H1 (cell line): ENCODE data around the gene ZMYM4. TPM values are rescaled to one million over a fixed set of nuclear protein-coding genes. Genes with fewer than 3 reads are reported as not detected.

Experiments
- CTCF ChIA-PET: fragments of 300-600 bp; sonication (Branson Sonifier 250); formaldehyde crosslinking; loops from one replicate; lab custom pipeline; 2021; ENCODE audit not compliant: partially characterized antibody; lab: Charles Lee
- POLR2A ChIA-PET: fragments of 300-600 bp; sonication (Branson Sonifier 250); formaldehyde crosslinking; loops from one replicate; lab custom pipeline; 2021; ENCODE audit warnings: inconsistent platforms; ENCODE audit not compliant: partially characterized antibody; lab: Charles Lee
- DNase-seq, 2 experiments: peaks; one replicate each; pipeline versions ENCODE4 v3.0.0 to v3.0.0-alpha.2; 2010 to 2022; ENCODE audit warnings: low spot score in 2 of 2, low read depth in 1 of 2, mixed read lengths in 1 of 2
- FAIRE-seq: peaks from 2 replicates; lab custom pipeline; 2011; peaks lifted over from hg19 to GRCh38; lab: Jason Lieb, UNC
- H2AFZ ChIP-seq: 2 replicates; pipeline ENCODE4 v1.8.1; 2012; ENCODE audit warnings: low read length, inconsistent platforms
- H2AK5ac ChIP-seq: 2 replicates; pipeline ENCODE4 v1.6.1; 2013; ENCODE audit warnings: low read depth, low read length
- H2BK120ac ChIP-seq: replicated peaks from 2 replicates; pipeline ENCODE3; 2013; ENCODE audit warnings: low read depth, low read length, inconsistent platforms
- H2BK12ac ChIP-seq: 2 replicates; pipeline ENCODE4 v1.6.1; 2013; ENCODE audit warnings: low read depth, low read length
- H2BK15ac ChIP-seq: 2 replicates; pipeline ENCODE4 v1.6.1; 2013; ENCODE audit warnings: low read length
- H2BK20ac ChIP-seq: 2 replicates; pipeline ENCODE4 v1.6.1; 2013; ENCODE audit warnings: low read length
- H2BK5ac ChIP-seq: 2 replicates; pipeline ENCODE4 v1.6.1; 2013; ENCODE audit warnings: low read depth, low read length
- H3K14ac ChIP-seq: 2 replicates; pipeline ENCODE4 v1.6.1; 2013; ENCODE audit warnings: inconsistent platforms; ENCODE audit not compliant: insufficient read length
- H3K18ac ChIP-seq: 2 replicates; pipeline ENCODE4 v1.6.1; 2013; ENCODE audit warnings: low read length; ENCODE audit errors: extremely low read depth
- H3K23ac ChIP-seq: 2 replicates; pipeline ENCODE4 v1.6.1; 2013; ENCODE audit warnings: inconsistent platforms; ENCODE audit not compliant: insufficient read length
- H3K23me2 ChIP-seq: 2 replicates; pipeline ENCODE4 v1.6.1; 2013; ENCODE audit warnings: low read depth, low read length
- H3K27ac ChIP-seq: 2 replicates; pipeline ENCODE4 v1.6.1; 2011; ENCODE audit warnings: low read depth, low read length, inconsistent platforms
- H3K27me3 ChIP-seq, 4 experiments: replicated peaks in 1 of 4; 1 replicate in 1 of 4; 2 replicates in 3 of 4; pipeline versions ENCODE4 v1.6.1 to v1.8.1; 2011 to 2013; ENCODE audit warnings: low read length in 3 of 4, mild to moderate bottlenecking in 3 of 4, inconsistent platforms in 2 of 4, mixed read lengths in 2 of 4, moderate library complexity in 1 of 4; ENCODE audit not compliant: control insufficient read depth in 3 of 4, insufficient read depth in 3 of 4; ENCODE audit errors: extremely low read depth in 1 of 4
- H3K36me3 ChIP-seq, 4 experiments: 2 replicates each; pipeline versions ENCODE4 v1.6.1 to v1.8.1; 2011 to 2013; ENCODE audit warnings: mild to moderate bottlenecking in 4 of 4, low read length in 3 of 4, moderate library complexity in 2 of 4, control low read depth in 1 of 4, inconsistent platforms in 1 of 4; ENCODE audit not compliant: insufficient read depth in 4 of 4, control insufficient read depth in 2 of 4
- H3K4ac ChIP-seq: replicated peaks from 2 replicates; pipeline ENCODE3; 2013; ENCODE audit warnings: low read length, low read depth, mixed read lengths, inconsistent platforms; ENCODE audit not compliant: insufficient read length
- H3K4me1 ChIP-seq, 4 experiments: replicated peaks in 1 of 4; 1 replicate in 1 of 4; 2 replicates in 3 of 4; pipeline versions ENCODE4 v1.6.1 to v1.8.1; 2011 to 2013; ENCODE audit warnings: low read length in 3 of 4, inconsistent platforms in 2 of 4, mixed read lengths in 1 of 4; ENCODE audit not compliant: insufficient read depth in 4 of 4, control insufficient read depth in 3 of 4
- H3K4me2 ChIP-seq, 2 experiments: 2 replicates each; pipeline versions ENCODE4 v1.6.1 to v1.8.1; 2011 to 2013; ENCODE audit warnings: low read depth in 2 of 2, low read length in 2 of 2, control low read depth in 1 of 2, inconsistent platforms in 1 of 2, mild to moderate bottlenecking in 1 of 2; ENCODE audit not compliant: insufficient read depth in 1 of 2
- H3K4me3 ChIP-seq, 4 experiments: fragments of 200-600, 300-600 bp in 1 of 4; sonication (generic), shearing (Covaris generic), sonication (Bioruptor Twin) in 1 of 4; 2 replicates each; pipeline versions ENCODE4 v1.5.1 to v1.8.1; 2011 to 2016; ENCODE audit warnings: low read length in 4 of 4, low read depth in 3 of 4, control low read depth in 2 of 4, inconsistent platforms in 2 of 4, mild to moderate bottlenecking in 2 of 4, mixed read lengths in 1 of 4, moderate library complexity in 1 of 4; ENCODE audit not compliant: insufficient read depth in 2 of 4; ENCODE audit errors: extremely low read depth in 1 of 4
- H3K56ac ChIP-seq: replicated peaks from 2 replicates; pipeline ENCODE3; 2013; ENCODE audit warnings: low read depth, mild to moderate bottlenecking, mixed read lengths, low read length, inconsistent platforms; ENCODE audit not compliant: insufficient read length
- H3K79me1 ChIP-seq: 2 replicates; pipeline ENCODE4 v1.6.1; 2013; ENCODE audit warnings: low read depth, low read length, control low read depth
- H3K79me2 ChIP-seq, 2 experiments: 2 replicates each; pipeline versions ENCODE4 v1.6.1 to v1.8.1; 2012 to 2013; ENCODE audit warnings: low read length in 2 of 2, mild to moderate bottlenecking in 2 of 2, inconsistent platforms in 1 of 2; ENCODE audit not compliant: insufficient read depth in 2 of 2, control insufficient read depth in 1 of 2
- H3K9ac ChIP-seq, 4 experiments: replicated peaks in 1 of 4; 1 replicate in 1 of 4; 2 replicates in 3 of 4; pipeline versions ENCODE4 v1.6.1 to v1.8.1; 2011 to 2013; ENCODE audit warnings: low read depth in 3 of 4, low read length in 3 of 4, control low read depth in 2 of 4, mild to moderate bottlenecking in 2 of 4, moderate library complexity in 2 of 4, inconsistent platforms in 1 of 4; ENCODE audit errors: extremely low read depth in 1 of 4
- H3K9me3 ChIP-seq, 2 experiments: 2 replicates each; pipeline versions ENCODE4 v1.6.1 to v1.8.1; 2012 to 2013; ENCODE audit warnings: mild to moderate bottlenecking in 2 of 2, moderate library complexity in 2 of 2, control low read depth in 1 of 2, inconsistent platforms in 1 of 2, low read depth in 1 of 2, low read length in 1 of 2, mixed read lengths in 1 of 2; ENCODE audit not compliant: insufficient read depth in 2 of 2
- H4K20me1 ChIP-seq, 2 experiments: replicated peaks in 1 of 2; 2 replicates each; pipeline versions ENCODE3 to v1.8.1; 2011 to 2013; ENCODE audit warnings: inconsistent platforms in 2 of 2, low read length in 2 of 2, mild to moderate bottlenecking in 1 of 2; ENCODE audit not compliant: insufficient read depth in 2 of 2, control insufficient read depth in 1 of 2
- H4K5ac ChIP-seq: 2 replicates; pipeline ENCODE4 v1.6.1; 2013; ENCODE audit warnings: low read length, low read depth, mixed read lengths, inconsistent platforms; ENCODE audit not compliant: insufficient read length
- H4K8ac ChIP-seq: 2 replicates; pipeline ENCODE4 v1.8.0; 2013; ENCODE audit warnings: mild to moderate bottlenecking, moderate library complexity, low read length, inconsistent platforms; ENCODE audit not compliant: insufficient read depth; ENCODE audit errors: extremely low read depth
- H4K91ac ChIP-seq: replicated peaks from 2 replicates; pipeline ENCODE3; 2013; ENCODE audit warnings: low read length, mixed read lengths, inconsistent platforms; ENCODE audit not compliant: insufficient read length
- CBX5 ChIP-seq: fragments of 300-800, 300-1000 bp; sonication (generic); IDR thresholded peaks from 2 replicates; pipeline ENCODE4 v1.7.1; 2016; ENCODE audit warnings: antibody characterized with exemption, low read length, low read depth
- CREB1 ChIP-seq: IDR thresholded peaks from 2 replicates; pipeline ENCODE4 v1.6.1; 2012; ENCODE audit warnings: inconsistent platforms
- EP300 ChIP-seq, 2 experiments: IDR thresholded peaks; 1 replicate in 1 of 2; 2 replicates in 1 of 2; pipeline ENCODE4 v1.6.1; 2011 to 2012; ENCODE audit warnings: low read depth in 2 of 2, low read length in 2 of 2, mild to moderate bottlenecking in 2 of 2, borderline replicate concordance in 1 of 2, inconsistent platforms in 1 of 2, moderate library complexity in 1 of 2
- GTF2F1 ChIP-seq: IDR thresholded peaks from 2 replicates; pipeline ENCODE4 v1.6.1; 2012; ENCODE audit warnings: low read depth, low read length, improper control_type of control experiment, borderline replicate concordance
- HDAC6 ChIP-seq: IDR thresholded peaks from one replicate; pipeline ENCODE4 v1.7.1; 2012; ENCODE audit warnings: low read depth, mild to moderate bottlenecking, inconsistent platforms, low read length, moderate library complexity
- KDM1A ChIP-seq: fragments of 200-600, 300-600 bp; sonication (generic); IDR thresholded peaks from 2 replicates; pipeline ENCODE4 v1.7.1; 2016; ENCODE audit warnings: mild to moderate bottlenecking, low read length, borderline replicate concordance
- RAD21 ChIP-seq, 2 experiments: IDR thresholded peaks in 1 of 2; conservative IDR thresholded peaks in 1 of 2; 2 replicates each; pipeline ENCODE4 v1.6.1; 2011; ENCODE audit warnings: low read depth in 2 of 2, low read length in 2 of 2, improper control_type of control experiment in 1 of 2, inconsistent platforms in 1 of 2, mild to moderate bottlenecking in 1 of 2, moderate library complexity in 1 of 2
- SAP30 ChIP-seq: fragments of 300-600 bp; sonication (generic); IDR thresholded peaks from 2 replicates; pipeline ENCODE4 v1.7.1; 2012; ENCODE audit warnings: low read length, moderate library complexity, mild to moderate bottlenecking, inconsistent platforms; ENCODE audit not compliant: insufficient read depth, insufficient replicate concordance
- SP4 ChIP-seq: IDR thresholded peaks from 2 replicates; pipeline ENCODE4 v1.6.1; 2012; ENCODE audit warnings: low read length, inconsistent platforms
- SUZ12 ChIP-seq: fragments of 200-600 bp; sonication (generic); IDR thresholded peaks from 2 replicates; pipeline ENCODE4 v1.6.1; 2012; ENCODE audit warnings: mild to moderate bottlenecking, inconsistent platforms, low read length, moderate library complexity, mixed read lengths
- WGBS, 2 experiments: shearing (Covaris generic) in 1 of 2; methylation state at CpG; one replicate each; pipeline versions ENCODE4 v1.1.6 to v1.1.7; 2013 to 2015; ENCODE audit warnings: low lambda C conversion rate in 2 of 2, mixed read lengths in 2 of 2, inconsistent platforms in 1 of 2, low coverage in 1 of 2, missing lambda C conversion rate in 1 of 2; ENCODE audit not compliant: insufficient replicate concordance in 2 of 2, insufficient coverage in 1 of 2, insufficient read length in 1 of 2; ENCODE audit errors: extremely low coverage in 1 of 2, missing lambda C conversion rate in 1 of 2; 5-methylcytosine and 5-hydroxymethylcytosine counted together
- polyA plus RNA-seq, 7 experiments: library from polyadenylated mRNA; depleted of rRNA in 3 of 7; stranded (reverse) in 5 of 7; unstranded in 2 of 7; fragments of >200 nt in 5 of 7; fragments of 200-250 nt in 2 of 7; gene quantifications; 1 replicate in 5 of 7; 2 replicates in 1 of 7; 4 replicates in 1 of 7; pipeline versions ENCODE4 v1.2.1 to v1.2.3, GENCODE V29; 2011 to 2013; ENCODE audit warnings: missing spikeins in 2 of 7, mixed read lengths in 2 of 7
- total RNA-seq: library from RNA; stranded (reverse); fragmentation: NEBNext Ultra II Directional; extraction: Animal tissue kit (Norgen Biotek cat#: 25700); gene quantifications from 2 replicates; pipeline ENCODE4 v1.2.1, GENCODE V29; 2021

The ZMYM4 gene
- total and polyA plus RNA-seq, 2 of the 8 experiments (the other 6 are each of a cell fraction or from before 2014, with no cell fraction given), result 16.7 to 81.3 TPM

DNA sequence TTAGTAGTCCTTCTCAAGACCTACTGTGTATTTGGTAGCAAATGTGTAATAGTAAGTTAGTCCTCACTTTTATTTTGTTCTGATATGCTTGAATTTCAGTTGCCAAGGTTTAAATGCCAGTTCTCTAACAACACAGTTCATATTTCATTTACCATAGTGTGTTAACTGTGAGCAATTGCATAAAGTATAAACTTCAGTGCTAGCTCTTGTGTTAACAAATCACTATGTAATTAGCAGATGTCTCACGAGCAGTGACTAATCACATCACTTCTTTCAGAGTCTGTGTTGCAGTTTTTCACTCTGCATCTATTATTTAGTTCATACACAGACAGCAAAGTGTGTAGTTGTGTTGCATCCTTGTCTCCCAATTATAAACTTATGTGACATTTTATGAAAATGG, 47.8 kb downstream of the ZMYM4 start:
- H3K4me2 ChIP-seq, result no peak overlapping the region
- H3K14ac ChIP-seq, result no peak overlapping the region
- H4K91ac ChIP-seq, result no peak overlapping the region
- H3K56ac ChIP-seq, result no peak overlapping the region
- H2BK20ac ChIP-seq, result no peak overlapping the region
- no peak overlapping the region for H3K4me3 ChIP-seq
- 100% methylated on average over 1 of the region's 1 CpG; no CpG with 5 or more reads in 1 of the 2 experiments for WGBS, 2 experiments
- no peak for TF ChIP-seq CBX5
- no peak for TF ChIP-seq GTF2F1
- no peak for TF ChIP-seq SP4
- TF ChIP-seq KDM1A, result no peak
- no peak for TF ChIP-seq EP300 (IDR thresholded peaks at IDR 0.05; ENCODE audit: borderline replicate concordance in 1 of 2, low read depth in 2 of 2, low read length in 2 of 2)
- no peak for TF ChIP-seq SAP30
- TF ChIP-seq HDAC6, result no peak
- TF ChIP-seq SUZ12, result no peak
- no peak for TF ChIP-seq CREB1
- TF ChIP-seq RAD21 (IDR thresholded peaks at IDR 0.05 in 1 of 2, conservative IDR thresholded peaks at IDR 0.05 in 1 of 2; ENCODE audit: low read depth in 2 of 2, low read length in 2 of 2), result no peak
- no peak overlapping the region for H2AFZ ChIP-seq
- no peaks in the 10 kb centered on the region for H3K9me3 ChIP-seq
- H3K23me2 ChIP-seq, result no peaks in the 10 kb centered on the region
- 0 out of 2 replicates have a peak, but pooled peaks cover 2% of the 10 kb centered on the region for H3K79me1 ChIP-seq
- ChIA-PET POLR2A (no interaction called here), CTCF (interaction anchor here (0.6 to 1.1 kb wide), 2 partner anchors 135 to 160 kb away, joined by 3 to 5 read pairs; no protein-coding TSS in a partner anchor)
- DNase-seq (no peak), FAIRE-seq (no peak)
- H3K4me1 ChIP-seq, result no peaks in the 10 kb centered on the region
- no peaks in the 10 kb centered on the region for H3K27me3 ChIP-seq
- no peak overlapping the region for H2AK5ac ChIP-seq
- H2BK120ac ChIP-seq, result no peak overlapping the region
- no peak overlapping the region for H3K23ac ChIP-seq
- no peak overlapping the region for H4K5ac ChIP-seq
- H3K36me3 ChIP-seq, result no peaks in the 10 kb centered on the region; a peak in 1 of 8 replicates
- H3K79me2 ChIP-seq, result peaks cover 0 to 51% of the 10 kb centered on the region in 2 experiments; a peak in 2 of 4 replicates
- no peak overlapping the region for H4K8ac ChIP-seq
- no peak overlapping the region for H2BK12ac ChIP-seq
- H3K18ac ChIP-seq, result no peak overlapping the region
- H2BK5ac ChIP-seq, result no peak overlapping the region
- H3K4ac ChIP-seq, result no peak overlapping the region
- no peak overlapping the region for H2BK15ac ChIP-seq
- no peaks in the 10 kb centered on the region for H4K20me1 ChIP-seq
- no peak overlapping the region; a peak in 1 of 7 replicates for H3K9ac ChIP-seq
- H3K27ac ChIP-seq, result no peak overlapping the region
